Spleen (tissue), 11 donors: ENCODE measurements around the gene AHSA1. TPM values are rescaled to one million over a fixed set of nuclear protein-coding genes. Genes with fewer than 3 reads are reported as not detected.

Experiments used
- DNase-seq: peaks from one replicate; pipeline ENCODE4 v3.0.0-alpha.2; 2020
- H3K27ac ChIP-seq, 8 donors: fragments of 200-600 bp; sonication (generic) in 7 of 8; 1 replicate in 4 of 8; 2 replicates in 4 of 8; pipeline versions ENCODE4 v1.5.0 to v1.8.0; 2016 to 2021; ENCODE audit warnings: inconsistent platforms in 4 of 8, mild to moderate bottlenecking in 4 of 8, moderate library complexity in 1 of 8
- H3K27me3 ChIP-seq, 7 donors: fragments of 200-600 bp; sonication (generic) in 6 of 7; replicated peaks in 1 of 7; 1 replicate in 4 of 7; 2 replicates in 3 of 7; pipeline versions ENCODE4 v1.5.0 to v1.8.0; 2016 to 2021; ENCODE audit warnings: inconsistent platforms in 3 of 7, mild to moderate bottlenecking in 1 of 7
- H3K36me3 ChIP-seq, 6 donors: fragments of 200-600 bp; sonication (generic) in 5 of 6; 1 replicate in 4 of 6; 2 replicates in 2 of 6; pipeline versions ENCODE4 v1.5.0 to v1.8.0; 2016 to 2021; ENCODE audit warnings: inconsistent platforms in 2 of 6
- H3K4me1 ChIP-seq, 6 donors: fragments of 200-600 bp; sonication (generic) in 5 of 6; 1 replicate in 3 of 6; 2 replicates in 3 of 6; pipeline versions ENCODE4 v1.5.0 to v1.8.0; 2016 to 2021; ENCODE audit warnings: inconsistent platforms in 3 of 6
- H3K4me3 ChIP-seq, 8 donors: fragments of 200-600 bp; sonication (generic) in 7 of 8; 1 replicate in 4 of 8; 2 replicates in 4 of 8; pipeline versions ENCODE4 v1.5.0 to v1.8.0; 2016 to 2021; ENCODE audit warnings: inconsistent platforms in 4 of 8, mild to moderate bottlenecking in 4 of 8, moderate library complexity in 2 of 8
- H3K9me3 ChIP-seq, 8 donors: fragments of 200-600 bp; sonication (generic) in 7 of 8; 1 replicate in 4 of 8; 2 replicates in 4 of 8; pipeline versions ENCODE4 v1.5.0 to v1.8.0; 2016 to 2021; ENCODE audit warnings: inconsistent platforms in 4 of 8
- POLR2A ChIP-seq, 3 donors: fragments of 450-650 bp; IDR thresholded peaks; one replicate each; pipeline ENCODE4 v1.5.1; 2017; ENCODE audit warnings: antibody characterized with exemption in 3 of 3, mild to moderate bottlenecking in 1 of 3
- POLR2AphosphoS5 ChIP-seq, 3 donors: sonication (generic); formaldehyde crosslinking; IDR thresholded peaks; one replicate each; pipeline ENCODE4 v1.5.1; 2017; ENCODE audit warnings: antibody characterized with exemption in 3 of 3
- WGBS, 5 donors: extraction: QIAGEN DNeasy Blood & Tissue Kit in 3 of 5; methylation state at CpG; one replicate each; pipeline versions ENCODE4 v1.1.5 to v1.1.7; 2013 to 2018; 5-methylcytosine and 5-hydroxymethylcytosine counted together
- intact Hi-C: fragments of 100-400 bp; cut with DNase I; formaldehyde crosslinking; loops from one replicate; pipeline ENCODE4 v1.15.0; 2023; ENCODE audit warnings: low total_unique reads
- polyA plus RNA-seq, 3 donors: library from polyadenylated mRNA; stranded (reverse); fragments of 200-250 nt; gene quantifications; one replicate each; pipeline ENCODE4 v1.2.1, GENCODE V29; 2013
- total RNA-seq, 7 donors: library from RNA; depleted of rRNA in 3 of 7; stranded (reverse); fragments of >200 nt in 3 of 7; fragmentation: NEBNext Ultra II Directional in 4 of 7; extraction: Animal tissue kit (Norgen Biotek cat#: 25700) in 4 of 7; gene quantifications; one replicate each; pipeline versions ENCODE4 v1.1.0 to v1.2.1, GENCODE V29; 2016 to 2021
- TF ChIP-seq, protein P1 (sequence below), 11 experiments: fragments of 200-600 bp in 7 of 11; fragments of 450-650 bp in 4 of 11; sonication (generic) in 4 of 11; IDR thresholded peaks in 8 of 11; conservative IDR thresholded peaks in 3 of 11; 1 replicate in 7 of 11; 2 replicates in 4 of 11; pipeline versions ENCODE4 v1.4.0 to v1.8.0; 2016 to 2021; ENCODE audit warnings: antibody characterized with exemption in 11 of 11, inconsistent platforms in 4 of 11, mild to moderate bottlenecking in 1 of 11
- donor health status: healthy with polysubstance abuse.
- donor health status: DM: no; HTN: no; CAD: no; lungs with moderate emphysema.
- donor health status: DM: no; HTN: no; CAD: no.
- donor health status: Bipolar disorder and iron deficiency.
- donor health status: healthy.
- donor health status: DM: no; HTN: no; CAD: no.
- donor health status: DM: yes; HTN: yes; CAD: no.

The AHSA1 gene
- total and polyA plus RNA-seq, 10 donors, result 41.5 to 126 (median 80.7) TPM

DNA sequence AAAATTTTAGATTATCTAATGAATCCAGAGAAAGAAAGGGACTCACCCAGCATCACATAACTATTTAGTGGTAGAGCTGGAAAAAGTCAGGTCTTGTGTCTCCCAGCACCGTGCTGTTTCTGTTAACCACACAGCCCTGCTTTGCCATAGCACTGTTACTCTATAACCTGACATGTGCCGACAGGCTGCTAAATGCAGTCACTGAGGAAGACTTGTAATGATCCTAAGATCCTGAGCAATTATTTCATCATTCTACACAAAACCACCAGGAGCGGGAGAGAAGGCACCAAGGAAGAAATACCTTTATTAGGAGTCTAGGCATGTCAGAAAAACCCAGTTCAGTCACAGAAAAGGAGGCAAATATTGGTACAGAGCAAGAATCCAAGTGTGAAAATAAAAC lies 31.5 kb upstream of the AHSA1 start:
- intact Hi-C loops, result no loop called here
- H3K36me3 ChIP-seq, result peaks cover 0 to 100% (median 86%) of the 10 kb centered on the region in 6 donors
- 93 to 98% (median 96%) methylated on average over 3 of the region's 3 CpGs for WGBS, 5 donors
- no peak for TF ChIP-seq POLR2A (IDR thresholded peaks at IDR 0.05)
- TF ChIP-seq, protein P1, sequence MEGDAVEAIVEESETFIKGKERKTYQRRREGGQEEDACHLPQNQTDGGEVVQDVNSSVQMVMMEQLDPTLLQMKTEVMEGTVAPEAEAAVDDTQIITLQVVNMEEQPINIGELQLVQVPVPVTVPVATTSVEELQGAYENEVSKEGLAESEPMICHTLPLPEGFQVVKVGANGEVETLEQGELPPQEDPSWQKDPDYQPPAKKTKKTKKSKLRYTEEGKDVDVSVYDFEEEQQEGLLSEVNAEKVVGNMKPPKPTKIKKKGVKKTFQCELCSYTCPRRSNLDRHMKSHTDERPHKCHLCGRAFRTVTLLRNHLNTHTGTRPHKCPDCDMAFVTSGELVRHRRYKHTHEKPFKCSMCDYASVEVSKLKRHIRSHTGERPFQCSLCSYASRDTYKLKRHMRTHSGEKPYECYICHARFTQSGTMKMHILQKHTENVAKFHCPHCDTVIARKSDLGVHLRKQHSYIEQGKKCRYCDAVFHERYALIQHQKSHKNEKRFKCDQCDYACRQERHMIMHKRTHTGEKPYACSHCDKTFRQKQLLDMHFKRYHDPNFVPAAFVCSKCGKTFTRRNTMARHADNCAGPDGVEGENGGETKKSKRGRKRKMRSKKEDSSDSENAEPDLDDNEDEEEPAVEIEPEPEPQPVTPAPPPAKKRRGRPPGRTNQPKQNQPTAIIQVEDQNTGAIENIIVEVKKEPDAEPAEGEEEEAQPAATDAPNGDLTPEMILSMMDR (IDR thresholded peaks at IDR 0.05 in 8 of 11, conservative IDR thresholded peaks at IDR 0.05 in 3 of 11), result no peak
- TF ChIP-seq POLR2AphosphoS5 (IDR thresholded peaks at IDR 0.05), result no peak
- H3K9me3 ChIP-seq, result peaks cover 0 to under 1% (median 0%) of the 10 kb centered on the region in 8 donors
- no peaks in the 10 kb centered on the region for H3K4me1 ChIP-seq
- H3K27me3 ChIP-seq, result no peaks in the 10 kb centered on the region
- H3K27ac ChIP-seq, result no peak overlapping the region
- no peak overlapping the region for H3K4me3 ChIP-seq
- DNase-seq, result no peak

DNA sequence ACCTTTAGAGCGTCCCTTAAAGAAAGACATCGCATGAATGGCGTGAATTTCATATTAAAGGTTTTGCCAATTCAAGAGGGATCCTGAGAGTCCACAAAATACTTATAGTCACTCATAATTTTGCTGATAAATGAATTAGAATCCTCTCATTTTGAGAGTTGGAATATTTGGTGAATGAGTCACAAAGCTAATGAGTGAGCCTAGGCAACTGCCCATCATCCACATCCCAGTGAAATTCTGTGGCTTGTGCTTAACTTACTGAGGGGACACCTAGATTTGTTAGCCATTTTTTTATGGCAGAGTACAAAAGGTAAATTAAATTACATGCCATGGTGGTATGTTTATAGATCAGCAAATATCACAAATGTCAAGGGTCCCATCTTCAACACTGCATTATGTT lies 21.9 kb upstream of the AHSA1 start:
- intact Hi-C loops, result no loop called here
- TF ChIP-seq POLR2A (IDR thresholded peaks at IDR 0.05) (no peak), POLR2AphosphoS5 (IDR thresholded peaks at IDR 0.05) (no peak)
- TF ChIP-seq, protein P1 (IDR thresholded peaks at IDR 0.05 in 8 of 11, conservative IDR thresholded peaks at IDR 0.05 in 3 of 11), result no peak
- Histone ChIP-seq H3K36me3 (peaks cover 3 to 100% (median 72%) of the 10 kb centered on the region in 6 donors), H3K4me1 (no peaks in the 10 kb centered on the region), H3K4me3 (no peak overlapping the region), H3K9me3 (no peaks in the 10 kb centered on the region), H3K27me3 (no peaks in the 10 kb centered on the region), H3K27ac (no peak overlapping the region)
- 88 to 98% (median 95%) methylated on average over 3 of the region's 3 CpGs for WGBS, 5 donors
- no peak for DNase-seq

DNA sequence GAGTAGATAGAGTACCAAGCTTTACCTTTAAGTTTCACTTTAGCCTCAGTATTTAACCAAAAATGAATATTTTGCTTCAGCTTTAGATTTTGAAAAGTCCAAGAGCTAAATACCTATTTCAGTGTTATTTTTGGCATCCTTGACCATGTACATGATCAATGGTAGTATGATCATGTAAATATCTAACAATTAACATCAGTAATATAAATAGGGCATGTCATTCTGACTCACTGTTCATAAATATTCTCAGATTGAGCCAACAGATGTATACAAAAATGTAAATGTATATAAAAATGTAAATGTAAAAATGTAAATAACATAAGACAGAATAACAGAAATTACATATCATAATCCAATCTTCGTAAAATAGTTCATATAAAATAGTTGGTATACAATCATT lies 19.3 kb upstream of the AHSA1 start:
- intact Hi-C loops, result no loop called here
- Histone ChIP-seq H3K4me3 (no peak overlapping the region), H3K36me3 (peaks cover under 1 to 100% (median 77%) of the 10 kb centered on the region in 6 donors), H3K4me1 (no peaks in the 10 kb centered on the region), H3K27ac (no peak overlapping the region), H3K9me3 (no peaks in the 10 kb centered on the region), H3K27me3 (no peaks in the 10 kb centered on the region)
- DNase-seq, result no peak
- TF ChIP-seq, protein P1 (IDR thresholded peaks at IDR 0.05 in 8 of 11, conservative IDR thresholded peaks at IDR 0.05 in 3 of 11), result no peak
- TF ChIP-seq POLR2A (IDR thresholded peaks at IDR 0.05) (no peak), POLR2AphosphoS5 (IDR thresholded peaks at IDR 0.05) (no peak)
- 92 to 100% (median 98%) methylated on average over 1 of the region's 1 CpG for WGBS, 5 donors

DNA sequence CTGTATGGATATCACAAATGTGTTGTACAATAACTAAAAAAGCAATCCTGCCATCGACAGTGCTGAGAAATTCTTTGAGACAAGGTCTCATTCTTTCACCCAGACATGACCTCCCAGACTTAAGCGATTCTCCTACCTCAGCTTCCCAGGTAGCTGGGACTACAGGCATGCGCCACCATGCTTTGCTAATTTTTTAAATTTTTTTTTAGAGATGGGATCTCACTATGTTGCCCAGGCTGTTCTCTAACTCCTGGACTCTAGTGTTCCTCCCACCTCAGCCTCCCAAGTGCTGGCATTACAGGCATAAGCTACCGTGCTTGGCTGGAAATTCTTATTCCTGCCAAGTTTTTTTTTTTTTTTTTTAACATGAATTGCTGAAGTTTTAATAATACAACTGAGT lies 18.0 kb upstream of the AHSA1 start:
- no peaks in the 10 kb centered on the region for H3K4me1 ChIP-seq
- H3K4me3 ChIP-seq, result no peak overlapping the region
- TF ChIP-seq POLR2AphosphoS5 (IDR thresholded peaks at IDR 0.05) (no peak), POLR2A (IDR thresholded peaks at IDR 0.05) (no peak)
- TF ChIP-seq, protein P1 (IDR thresholded peaks at IDR 0.05 in 8 of 11, conservative IDR thresholded peaks at IDR 0.05 in 3 of 11), result no peak
- no peak for DNase-seq
- 97 to 100% (median 98%) methylated on average over 4 of the region's 4 CpGs for WGBS, 5 donors
- no peak overlapping the region for H3K27ac ChIP-seq
- H3K27me3 ChIP-seq, result no peaks in the 10 kb centered on the region
- peaks cover 0 to 100% (median 80%) of the 10 kb centered on the region in 6 donors for H3K36me3 ChIP-seq
- no peaks in the 10 kb centered on the region for H3K9me3 ChIP-seq
- intact Hi-C loops, result no loop called here
